RKO (cell line): Measurements from ENCODE around the gene GREM2.

Source experiments
- DNase-seq: peaks from one replicate; pipeline ENCODE4 v3.0.0-alpha.2; 2016; ENCODE audit warnings: low spot score

The GREM2 gene

GRCh38 chr1:240609527-240610060 lies 2.4 kb downstream of the GREM2 start:
- DNase-seq = no peak

GRCh38 chr1:240608707-240609106 lies 3.2 kb downstream of the GREM2 start:
- no peak for DNase-seq

DNA sequence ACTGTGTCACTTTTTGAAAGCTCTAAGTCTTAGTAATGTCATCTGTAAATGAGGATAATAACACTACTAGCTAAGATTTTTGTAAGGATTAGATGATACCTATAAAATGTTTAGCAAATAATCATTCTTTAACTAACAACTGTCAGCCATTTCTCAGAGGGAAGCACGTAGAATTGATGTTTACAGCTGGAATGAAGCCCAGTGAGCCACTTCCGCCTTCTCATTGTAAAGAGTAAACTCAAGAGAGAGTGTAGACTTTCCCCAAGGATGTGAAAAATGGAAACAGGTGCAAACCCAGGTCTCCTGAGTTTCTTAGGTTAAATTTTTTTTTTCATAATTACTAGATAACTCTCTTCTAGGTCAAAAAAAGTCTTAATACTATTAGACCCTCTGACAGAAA lies 4.9 kb downstream of the GREM2 start:
- no peak for DNase-seq

GRCh38 chr1:240602189-240602588 lies 9.8 kb downstream of the GREM2 start:
- no peak for DNase-seq

DNA sequence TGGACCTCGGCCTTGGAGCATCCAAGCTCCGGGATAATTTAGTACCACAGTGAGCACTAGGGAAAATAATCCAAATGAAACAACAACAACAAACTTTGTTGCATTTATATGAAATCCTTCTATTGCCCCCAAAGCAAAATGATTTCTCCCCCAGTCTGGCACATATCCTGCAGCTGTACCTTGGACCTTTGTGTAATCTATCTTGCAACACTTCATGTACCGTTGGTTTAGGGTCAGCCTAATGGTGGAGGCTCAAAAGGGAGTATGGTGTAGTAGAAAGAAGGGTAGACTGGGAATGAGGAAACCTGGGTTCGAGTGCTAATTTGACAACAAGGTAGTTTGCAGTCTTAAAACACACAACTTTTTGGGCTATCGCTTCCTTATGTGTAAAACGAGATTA lies 12.1 kb downstream of the GREM2 start:
- no peak for DNase-seq

DNA sequence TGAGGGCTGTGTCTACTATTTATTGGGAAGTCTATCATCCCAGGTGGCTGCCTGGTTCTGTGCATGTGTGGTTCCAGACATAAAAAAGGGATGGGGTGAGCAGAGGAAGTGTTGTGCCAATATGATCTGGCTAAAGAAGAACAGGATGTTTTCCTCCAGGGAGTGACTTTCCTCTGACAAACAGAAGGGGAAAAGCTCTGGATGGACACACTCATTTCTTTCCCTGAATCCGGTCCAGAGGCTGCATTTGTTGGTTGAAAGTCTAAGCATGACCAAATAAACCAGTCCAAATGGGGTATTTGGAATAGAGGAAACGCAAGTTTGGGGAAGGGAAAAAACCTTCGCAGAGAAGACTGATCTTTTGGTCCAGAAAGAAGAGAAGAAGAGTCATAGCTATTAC lies 12.7 kb downstream of the GREM2 start:
- no peak for DNase-seq

DNA sequence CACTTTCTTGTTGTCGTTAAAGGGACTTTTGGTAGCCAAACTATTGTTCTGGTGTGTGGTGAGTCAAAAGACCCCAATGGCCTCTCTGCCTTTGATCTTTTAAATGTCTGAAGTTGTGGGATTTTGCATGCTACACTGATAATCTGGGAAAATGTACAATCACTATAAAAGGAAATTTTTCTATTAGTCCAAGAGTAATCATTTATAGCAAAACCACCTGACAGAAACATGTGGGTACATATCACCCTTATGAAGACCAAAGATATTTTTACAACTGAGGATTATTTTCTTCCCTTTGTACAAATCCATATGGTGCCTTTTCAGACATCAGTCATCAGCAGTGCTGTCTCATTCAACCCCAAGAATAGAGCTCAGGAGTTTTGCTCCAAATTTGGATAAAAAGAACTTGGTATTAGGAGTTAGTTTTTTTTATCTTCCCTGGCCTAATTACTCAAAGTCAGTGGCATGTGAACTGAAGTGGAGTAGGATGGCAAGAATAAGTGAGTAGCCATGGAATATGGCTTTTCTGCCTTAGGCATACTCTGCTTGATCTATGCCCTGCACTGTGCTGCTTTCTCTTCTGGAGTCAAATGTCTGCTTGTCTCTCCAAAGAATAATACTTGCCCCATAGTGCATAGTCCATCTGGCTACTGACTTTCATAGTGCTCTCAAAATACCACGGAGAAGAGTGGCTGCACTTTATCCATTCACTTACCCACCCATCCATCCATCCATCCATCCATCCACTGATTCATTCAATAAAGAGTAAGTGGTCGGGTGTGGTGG lies 13.5 kb downstream of the GREM2 start:
- DNase-seq = no peak

- no peak for DNase-seq
Observed at GRCh38 chr1:240597153-240597745, 14.7 kb downstream of the GREM2 start.

- no peak for DNase-seq
Observed at GRCh38 chr1:240595476-240595875, 16.5 kb downstream of the GREM2 start.

DNA sequence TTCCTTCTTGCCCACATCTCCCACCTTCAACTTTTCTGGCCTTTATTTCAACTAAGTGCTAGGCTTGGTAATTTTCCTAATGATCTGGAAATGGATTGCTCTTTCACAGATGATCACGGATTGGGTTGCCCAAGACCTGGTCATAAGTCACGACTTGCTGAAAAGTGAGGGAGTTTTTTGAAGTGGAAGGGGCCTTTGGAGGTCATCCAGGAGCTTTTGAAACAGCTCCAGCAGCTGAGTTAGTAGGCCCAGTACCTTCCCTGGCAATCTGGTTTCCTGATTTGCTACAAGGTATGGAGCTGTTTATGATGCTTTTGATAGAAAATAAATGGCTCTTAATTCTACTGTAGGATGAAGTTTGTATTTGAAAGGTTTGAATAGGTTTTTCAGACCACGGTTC lies 20.4 kb downstream of the GREM2 start:
- DNase-seq = no peak

GRCh38 chr1:240591078-240591477 lies 20.9 kb downstream of the GREM2 start:
- no peak for DNase-seq

GRCh38 chr1:240589585-240590110 lies 22.3 kb downstream of the GREM2 start:
- no peak for DNase-seq

GRCh38 chr1:240586006-240586405 lies 25.9 kb downstream of the GREM2 start:
- no peak for DNase-seq

GRCh38 chr1:240582953-240583352 lies 29.0 kb downstream of the GREM2 start:
- DNase-seq = no peak

DNA sequence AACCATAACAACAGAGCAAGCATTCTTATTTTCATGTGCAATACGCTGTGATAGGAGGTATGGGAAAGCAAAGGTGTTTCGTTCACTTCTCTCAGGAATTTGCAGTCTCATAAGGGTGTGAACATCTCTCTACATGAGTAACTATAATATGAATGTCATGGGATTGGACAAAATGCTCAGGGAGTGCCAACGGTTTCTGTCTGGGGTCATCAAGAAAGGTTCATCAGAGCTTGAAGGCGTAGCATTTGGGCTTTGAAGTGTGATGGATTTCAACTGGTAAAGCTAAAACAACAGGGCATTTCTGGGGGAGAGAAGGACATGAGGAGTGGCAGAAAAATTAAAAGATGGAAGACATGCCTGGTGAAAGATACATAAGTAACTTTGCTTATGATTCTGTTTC lies 32.4 kb downstream of the GREM2 start:
- DNase-seq = no peak

DNA sequence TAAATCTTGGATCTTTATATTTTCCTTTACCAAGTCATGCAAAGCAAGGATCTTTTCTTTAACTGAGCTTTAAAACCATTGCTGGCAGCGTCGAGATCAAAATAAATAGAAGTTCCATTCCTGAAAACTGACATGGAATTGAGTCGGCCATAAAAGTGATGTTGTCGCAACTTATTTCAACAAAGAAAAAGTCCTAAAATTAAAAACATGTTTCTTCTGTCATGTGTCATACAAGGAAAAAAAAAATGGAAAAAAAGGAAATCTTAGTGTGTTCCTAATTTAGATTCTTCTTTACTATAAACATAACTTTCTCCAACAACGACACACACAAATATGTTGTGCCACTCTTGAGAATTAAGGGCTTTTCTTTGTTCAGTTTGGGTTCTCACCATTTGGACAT lies 34.9 kb downstream of the GREM2 start:
- DNase-seq = no peak

DNA sequence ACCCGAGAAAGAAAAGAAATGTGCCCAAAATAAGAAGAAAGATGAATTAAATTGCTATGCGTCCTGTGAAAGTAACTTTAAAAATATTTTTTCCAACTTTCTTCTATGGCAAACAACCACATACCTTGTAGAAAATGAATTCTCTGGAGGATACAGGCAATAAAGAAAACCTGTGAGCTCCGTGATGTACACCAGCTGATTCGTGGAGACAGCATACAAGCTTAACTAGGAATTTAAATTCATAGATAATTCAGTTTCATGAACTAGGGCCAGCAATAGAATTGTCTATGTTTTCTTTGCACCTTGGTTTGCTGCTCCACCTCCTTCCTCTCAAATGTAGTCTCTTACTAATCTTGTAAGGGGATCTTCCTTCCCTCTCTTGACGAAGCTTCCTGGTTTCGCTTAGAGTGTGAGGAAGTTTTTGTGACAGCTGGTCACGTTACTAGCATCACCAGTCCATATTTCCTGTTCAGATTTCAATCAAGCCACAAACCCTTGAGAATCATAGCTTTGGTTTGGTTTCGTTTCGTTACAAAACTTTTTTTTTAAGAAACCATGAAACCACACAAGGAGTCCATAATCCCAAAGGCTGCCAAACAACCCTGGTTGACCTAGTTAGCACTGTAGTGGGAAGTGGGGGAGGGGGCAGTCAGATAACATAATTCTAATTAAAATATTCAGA lies 35.8 kb downstream of the GREM2 start:
- peak; percentile 17 for DNase-seq

- no peak for DNase-seq
Observed at GRCh38 chr1:240572328-240572727, 39.6 kb downstream of the GREM2 start.

DNA sequence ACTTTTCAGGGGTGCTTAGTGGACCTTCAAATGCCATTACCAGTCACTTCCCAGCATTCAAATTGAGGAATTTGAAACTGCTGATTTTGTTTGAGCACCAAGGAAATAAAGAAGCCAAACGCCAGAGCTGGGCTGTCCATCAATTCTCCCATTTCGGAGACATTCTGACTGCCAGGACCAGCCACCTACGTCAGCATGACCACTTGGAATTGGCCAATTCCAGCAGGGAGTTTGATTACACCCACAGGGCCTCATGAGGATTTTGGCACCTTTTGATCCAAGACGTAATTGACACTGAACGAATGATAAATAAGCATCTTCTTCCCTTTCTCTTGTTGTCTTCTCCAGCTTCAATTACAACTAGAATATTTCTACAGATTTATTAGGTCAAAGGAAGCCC lies 40.2 kb downstream of the GREM2 start:
- DNase-seq = no peak

DNA sequence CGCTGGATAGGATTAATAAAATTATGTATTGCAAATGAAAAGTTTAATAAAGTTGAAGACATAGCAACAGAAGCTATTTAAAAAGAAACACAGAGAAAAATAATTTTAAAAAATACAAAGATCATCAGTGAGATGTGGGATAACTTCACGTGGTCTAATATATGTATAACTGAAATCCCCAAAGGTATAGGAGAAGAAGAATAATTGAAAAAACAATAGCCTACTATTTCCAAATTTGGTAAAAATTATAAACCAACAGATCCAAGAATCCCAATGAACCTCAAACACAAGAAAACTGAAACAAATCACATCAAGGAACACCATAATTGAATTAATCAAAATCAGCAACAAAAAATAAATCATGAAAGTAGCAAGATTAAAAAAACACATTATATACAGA lies 44.9 kb downstream of the GREM2 start:
- no peak for DNase-seq

DNA sequence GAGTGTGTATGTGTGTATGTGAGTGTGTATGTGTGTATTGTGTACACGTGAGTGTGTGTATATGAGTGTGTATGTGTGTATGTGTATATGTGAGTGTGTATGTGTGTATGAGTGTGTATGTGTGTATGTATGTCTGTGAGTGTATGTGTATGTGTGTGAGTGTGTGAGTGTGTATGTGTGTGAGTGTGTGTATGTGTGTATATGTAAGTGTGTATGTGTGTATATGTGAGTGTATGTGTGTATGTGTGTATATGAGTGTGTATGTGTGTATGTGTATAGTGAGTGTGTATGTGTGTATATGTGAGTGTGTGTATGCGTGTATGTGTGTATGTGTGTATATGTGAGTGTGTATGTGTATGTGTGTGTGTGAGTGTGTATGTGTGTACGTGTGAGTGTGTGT lies 49.2 kb downstream of the GREM2 start:
- DNase-seq = no peak

GRCh38 chr1:240562111-240562590 lies 49.8 kb downstream of the GREM2 start:
- DNase-seq = no peak

DNA sequence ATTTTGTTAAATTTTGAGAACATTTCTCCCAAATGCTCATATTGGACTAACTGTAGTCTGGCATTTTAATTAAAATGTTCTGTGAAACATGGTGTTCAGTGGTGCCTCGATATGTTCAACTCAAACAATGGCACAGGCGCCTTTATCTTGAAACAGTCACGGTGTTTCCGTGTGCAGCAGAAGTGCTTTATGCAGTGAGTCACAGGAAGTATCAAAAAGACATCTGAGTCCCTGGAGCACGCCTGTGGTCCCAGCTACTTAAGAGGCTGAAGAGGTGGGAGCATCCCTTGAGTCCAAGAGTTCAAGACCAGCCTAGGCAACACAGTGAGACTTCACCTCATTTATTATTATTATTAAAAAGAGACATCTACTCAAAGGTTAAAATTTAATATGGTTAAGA lies 52.2 kb downstream of the GREM2 start:
- no peak for DNase-seq
